ENCODE results near the gene TUFT1.
A peak's percentile ranks its signal among the peaks of the same experiment; 100 is the strongest.

TUFT1 gene

GRCh38 chr1:151539321-151540020, 638 bp upstream of the TUFT1 start:
- peak; percentile 99 for DNase-seq

GRCh38 chr1:151540982-151541377, 871 bp downstream of the TUFT1 start:
- DNase-seq, result no peak

GRCh38 chr1:151541752-151542151, 1.6 kb downstream of the TUFT1 start:
- no peak for DNase-seq

- DNase-seq, result no peak
These were observed 2.6 kb downstream of the TUFT1 start for GRCh38 chr1:151542710-151543129.

GRCh38 chr1:151545542-151545941, 5.4 kb downstream of the TUFT1 start:
- DNase-seq, result no peak

- DNase-seq, result no peak
These were observed 6.2 kb downstream of the TUFT1 start for GRCh38 chr1:151546011-151546925.

GRCh38 chr1:151547119-151547899, 7.2 kb downstream of the TUFT1 start:
- DNase-seq, result no peak

GRCh38 chr1:151547900-151548230, 7.8 kb downstream of the TUFT1 start:
- DNase-seq, result no peak

GRCh38 chr1:151549199-151549598, 9.1 kb downstream of the TUFT1 start:
- no peak for DNase-seq

GRCh38 chr1:151553659-151554058, 13.6 kb downstream of the TUFT1 start:
- DNase-seq, result no peak

GRCh38 chr1:151556052-151556451, 15.9 kb downstream of the TUFT1 start:
- no peak for DNase-seq

GRCh38 chr1:151562661-151563060, 22.6 kb downstream of the TUFT1 start:
- no peak for DNase-seq

GRCh38 chr1:151563376-151563775, 23.3 kb downstream of the TUFT1 start:
- DNase-seq, result no peak

GRCh38 chr1:151565502-151566189, 25.5 kb downstream of the TUFT1 start:
- DNase-seq, result no peak

GRCh38 chr1:151568626-151569088, 28.5 kb downstream of the TUFT1 start:
- DNase-seq, result no peak

GRCh38 chr1:151570819-151571218, 30.7 kb downstream of the TUFT1 start:
- no peak for DNase-seq

GRCh38 chr1:151574575-151575529, 34.7 kb downstream of the TUFT1 start:
- no peak for DNase-seq

GRCh38 chr1:151577173-151577572, 37.1 kb downstream of the TUFT1 start:
- no peak for DNase-seq

- no peak for DNase-seq
These were observed 38.8 kb downstream of the TUFT1 start for GRCh38 chr1:151578941-151579340.

- no peak for DNase-seq
These were observed 39.5 kb downstream of the TUFT1 start for GRCh38 chr1:151579436-151580225.

GRCh38 chr1:151581451-151581850, 41.3 kb downstream of the TUFT1 start:
- DNase-seq, result no peak
